Keratinocyte (primary cell): Measurements from ENCODE around the gene DCAF7.

Experiments
- EZH2 ChIP-seq: IDR thresholded peaks from one replicate; pipeline ENCODE4 v1.6.1; 2012; ENCODE audit warnings: inconsistent platforms, mild to moderate bottlenecking, low read length, moderate library complexity
- TF ChIP-seq, protein P1 (sequence below), 3 experiments: IDR thresholded peaks in 1 of 3; conservative IDR thresholded peaks in 1 of 3; optimal IDR thresholded peaks in 1 of 3; 2 replicates in 2 of 3; 3 replicates in 1 of 3; pipeline versions ENCODE3 to v1.5.1; 2011; ENCODE audit warnings: low read length in 3 of 3, mild to moderate bottlenecking in 3 of 3, moderate library complexity in 2 of 3, control low read depth in 1 of 3, inconsistent platforms in 1 of 3; ENCODE audit not compliant: insufficient read depth in 2 of 3; ENCODE audit errors: extremely low read depth in 1 of 3

DNA sequence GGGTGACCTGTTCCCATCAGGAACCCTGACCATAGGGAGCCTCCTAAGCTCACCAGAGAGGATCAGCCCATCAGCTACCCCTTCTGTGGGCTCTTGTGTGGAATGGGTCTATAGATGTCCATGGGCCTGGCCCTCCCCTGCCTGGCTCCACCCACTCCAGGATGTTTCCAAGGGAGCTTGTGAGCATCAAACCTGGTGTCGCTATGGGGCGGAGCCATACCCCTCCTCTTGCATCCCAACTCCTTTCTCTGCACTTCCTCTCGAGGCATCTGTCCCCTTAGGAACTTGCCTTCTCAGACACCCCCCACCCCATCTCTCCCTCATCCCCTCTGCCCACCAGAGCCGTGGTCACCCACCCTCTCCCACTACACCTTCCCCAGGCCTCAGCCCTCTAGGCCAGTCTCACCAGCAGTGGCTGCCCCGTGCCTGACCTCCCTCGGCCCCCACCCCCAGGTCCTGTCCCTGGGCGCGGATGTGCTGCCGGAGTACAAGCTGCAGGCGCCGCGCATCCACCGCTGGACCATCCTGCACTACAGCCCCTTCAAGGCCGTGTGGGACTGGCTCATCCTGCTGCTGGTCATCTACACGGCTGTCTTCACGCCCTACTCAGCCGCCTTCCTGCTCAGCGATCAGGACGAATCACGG lies 16.7 kb upstream of the DCAF7 start:
- TF ChIP-seq, protein P1, sequence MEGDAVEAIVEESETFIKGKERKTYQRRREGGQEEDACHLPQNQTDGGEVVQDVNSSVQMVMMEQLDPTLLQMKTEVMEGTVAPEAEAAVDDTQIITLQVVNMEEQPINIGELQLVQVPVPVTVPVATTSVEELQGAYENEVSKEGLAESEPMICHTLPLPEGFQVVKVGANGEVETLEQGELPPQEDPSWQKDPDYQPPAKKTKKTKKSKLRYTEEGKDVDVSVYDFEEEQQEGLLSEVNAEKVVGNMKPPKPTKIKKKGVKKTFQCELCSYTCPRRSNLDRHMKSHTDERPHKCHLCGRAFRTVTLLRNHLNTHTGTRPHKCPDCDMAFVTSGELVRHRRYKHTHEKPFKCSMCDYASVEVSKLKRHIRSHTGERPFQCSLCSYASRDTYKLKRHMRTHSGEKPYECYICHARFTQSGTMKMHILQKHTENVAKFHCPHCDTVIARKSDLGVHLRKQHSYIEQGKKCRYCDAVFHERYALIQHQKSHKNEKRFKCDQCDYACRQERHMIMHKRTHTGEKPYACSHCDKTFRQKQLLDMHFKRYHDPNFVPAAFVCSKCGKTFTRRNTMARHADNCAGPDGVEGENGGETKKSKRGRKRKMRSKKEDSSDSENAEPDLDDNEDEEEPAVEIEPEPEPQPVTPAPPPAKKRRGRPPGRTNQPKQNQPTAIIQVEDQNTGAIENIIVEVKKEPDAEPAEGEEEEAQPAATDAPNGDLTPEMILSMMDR (optimal IDR thresholded peaks at IDR 0.05 in 1 of 3, IDR thresholded peaks at IDR 0.05 in 1 of 3, conservative IDR thresholded peaks at IDR 0.05 in 1 of 3; ENCODE audit: extremely low read depth in 1 of 3, insufficient read depth in 2 of 3, low read length in 3 of 3), result no peak
- TF ChIP-seq EZH2, result no peak
